Thyroid gland (tissue), 4 donors: Measurements from ENCODE around the gene EFHD1.

Experiments
- CTCF ChIP-seq, 6 experiments: fragments of 200-600 bp in 3 of 6; fragments of 450-650 bp in 3 of 6; sonication (generic) in 3 of 6; IDR thresholded peaks; one replicate each; pipeline ENCODE4 v1.5.1; 2016 to 2019; ENCODE audit warnings: antibody characterized with exemption in 6 of 6, mild to moderate bottlenecking in 2 of 6, inconsistent platforms in 1 of 6, moderate library complexity in 1 of 6
- POLR2A ChIP-seq, 2 donors: fragments of 450-650 bp; IDR thresholded peaks; one replicate each; pipeline ENCODE4 v1.6.1; 2017; ENCODE audit warnings: antibody characterized with exemption in 2 of 2, mild to moderate bottlenecking in 2 of 2, moderate library complexity in 1 of 2

GRCh38 chr2:232613538-232614134 is 19.8 kb upstream of the EFHD1 start:
- TF ChIP-seq CTCF (IDR thresholded peaks at IDR 0.05) (no peak), POLR2A (IDR thresholded peaks at IDR 0.05) (no peak)
